Measurements from ENCODE around the gene MED27.

MED27 gene

GRCh38 chr9:132079391-132080091 lies at the start of gene MED27:
MED27 (minus strand) TSS chr9:132079867; CDS start chr9:132079844, 23 bp downstream.
- DNase-seq = peak; percentile 92 to 94

- DNase-seq = no peak
These were observed 48.3 kb upstream of the MED27 start for GRCh38 chr9:132127888-132128534.

- no peak for DNase-seq
These were observed 47.1 kb upstream of the MED27 start for GRCh38 chr9:132126680-132127236.

GRCh38 chr9:132125944-132126679 lies 46.4 kb upstream of the MED27 start:
- peak; percentile 35 to 44 for DNase-seq

- no peak for DNase-seq
These were observed 45.7 kb upstream of the MED27 start for GRCh38 chr9:132125361-132125760.

- DNase-seq = no peak
These were observed 45.1 kb upstream of the MED27 start for GRCh38 chr9:132124800-132125199.

- no peak for DNase-seq
These were observed 41.4 kb upstream of the MED27 start for GRCh38 chr9:132121021-132121420.

- no peak for DNase-seq
These were observed 38.0 kb upstream of the MED27 start for GRCh38 chr9:132117694-132118093.

GRCh38 chr9:132116583-132116982 lies 36.9 kb upstream of the MED27 start:
- no peak for DNase-seq

- DNase-seq = peak; percentile 45 to 56
These were observed 34.5 kb upstream of the MED27 start for GRCh38 chr9:132114102-132114707.

GRCh38 chr9:132109291-132109690 lies 29.6 kb upstream of the MED27 start:
- DNase-seq = no peak

GRCh38 chr9:132108728-132109127 lies 29.1 kb upstream of the MED27 start:
- DNase-seq = no peak

- no peak for DNase-seq
These were observed 20.2 kb upstream of the MED27 start for GRCh38 chr9:132099741-132100407.

GRCh38 chr9:132099167-132099566 lies 19.5 kb upstream of the MED27 start:
- no peak for DNase-seq

- no peak for DNase-seq
These were observed 14.7 kb upstream of the MED27 start for GRCh38 chr9:132094314-132094791.

- DNase-seq = no peak
These were observed 11.1 kb upstream of the MED27 start for GRCh38 chr9:132090771-132091170.

- DNase-seq = no peak
These were observed 7.9 kb upstream of the MED27 start for GRCh38 chr9:132087438-132088030.

- no peak for DNase-seq
These were observed 2.5 kb upstream of the MED27 start for GRCh38 chr9:132082188-132082587.

GRCh38 chr9:132078699-132079356 lies 839 bp downstream of the MED27 start:
- peak in 1 of 2 experiments; percentile 36 for DNase-seq

GRCh38 chr9:132077881-132078698 lies 1.6 kb downstream of the MED27 start:
- peak; percentile 32 to 35 for DNase-seq
